ENCODE measurements around the gene CD7.

DNA sequence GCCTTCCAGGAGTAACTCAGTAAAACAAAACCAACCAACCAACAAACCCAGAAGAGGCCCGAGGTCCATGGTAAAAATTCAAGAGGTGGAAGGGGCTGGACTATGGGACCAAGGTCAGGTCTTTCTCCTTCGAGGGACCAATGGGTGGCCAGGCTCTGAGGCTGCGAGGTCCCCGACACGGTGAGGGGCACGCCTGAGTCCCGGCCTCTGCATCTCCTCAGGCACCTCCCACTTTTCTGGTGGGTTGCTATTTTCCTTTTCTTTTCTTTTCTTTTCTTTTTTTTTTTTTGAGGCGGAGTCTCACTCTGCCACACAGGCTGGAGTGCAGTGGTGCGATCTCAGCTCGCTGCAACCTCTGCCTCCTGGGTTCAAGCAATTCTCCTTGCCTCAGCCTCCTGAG, 18.0 kb downstream of the CD7 start:
- TF ChIP-seq ZEB2 (tag by site-specific recombination; IDR thresholded peaks at IDR 0.05) (no peak), ZNF777 (tag by site-specific recombination; IDR thresholded peaks at IDR 0.05; ENCODE audit: borderline replicate concordance) (no peak), FEZF1 (tag by site-specific recombination; IDR thresholded peaks at IDR 0.05) (no peak), ZNF571 (tag by site-specific recombination; IDR thresholded peaks at IDR 0.05) (no peak), MEIS1 (CRISPR knock-in tag; IDR thresholded peaks at IDR 0.05; ENCODE audit: borderline replicate concordance) (no peak), YY1 (tag by site-specific recombination; IDR thresholded peaks at IDR 0.05) (no peak), ZFP41 (tag by site-specific recombination; IDR thresholded peaks at IDR 0.05; ENCODE audit: borderline replicate concordance) (no peak), ZNF530 (tag by site-specific recombination; IDR thresholded peaks at IDR 0.05; ENCODE audit: low read depth) (no peak), ZNF211 (tag by site-specific recombination; IDR thresholded peaks at IDR 0.05; ENCODE audit: low read depth) (no peak), ZBTB21 (tag by site-specific recombination; IDR thresholded peaks at IDR 0.05) (no peak), SETDB1 (IDR thresholded peaks at IDR 0.05; ENCODE audit: insufficient read length, low read length) (no peak), ZBTB48 (tag by site-specific recombination; IDR thresholded peaks at IDR 0.05) (no peak)
- TF ChIP-seq, protein P1, sequence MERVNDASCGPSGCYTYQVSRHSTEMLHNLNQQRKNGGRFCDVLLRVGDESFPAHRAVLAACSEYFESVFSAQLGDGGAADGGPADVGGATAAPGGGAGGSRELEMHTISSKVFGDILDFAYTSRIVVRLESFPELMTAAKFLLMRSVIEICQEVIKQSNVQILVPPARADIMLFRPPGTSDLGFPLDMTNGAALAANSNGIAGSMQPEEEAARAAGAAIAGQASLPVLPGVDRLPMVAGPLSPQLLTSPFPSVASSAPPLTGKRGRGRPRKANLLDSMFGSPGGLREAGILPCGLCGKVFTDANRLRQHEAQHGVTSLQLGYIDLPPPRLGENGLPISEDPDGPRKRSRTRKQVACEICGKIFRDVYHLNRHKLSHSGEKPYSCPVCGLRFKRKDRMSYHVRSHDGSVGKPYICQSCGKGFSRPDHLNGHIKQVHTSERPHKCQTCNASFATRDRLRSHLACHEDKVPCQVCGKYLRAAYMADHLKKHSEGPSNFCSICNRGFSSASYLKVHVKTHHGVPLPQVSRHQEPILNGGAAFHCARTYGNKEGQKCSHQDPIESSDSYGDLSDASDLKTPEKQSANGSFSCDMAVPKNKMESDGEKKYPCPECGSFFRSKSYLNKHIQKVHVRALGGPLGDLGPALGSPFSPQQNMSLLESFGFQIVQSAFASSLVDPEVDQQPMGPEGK (tag by site-specific recombination; IDR thresholded peaks at IDR 0.05) = no peak
- TF ChIP-seq, protein P2, sequence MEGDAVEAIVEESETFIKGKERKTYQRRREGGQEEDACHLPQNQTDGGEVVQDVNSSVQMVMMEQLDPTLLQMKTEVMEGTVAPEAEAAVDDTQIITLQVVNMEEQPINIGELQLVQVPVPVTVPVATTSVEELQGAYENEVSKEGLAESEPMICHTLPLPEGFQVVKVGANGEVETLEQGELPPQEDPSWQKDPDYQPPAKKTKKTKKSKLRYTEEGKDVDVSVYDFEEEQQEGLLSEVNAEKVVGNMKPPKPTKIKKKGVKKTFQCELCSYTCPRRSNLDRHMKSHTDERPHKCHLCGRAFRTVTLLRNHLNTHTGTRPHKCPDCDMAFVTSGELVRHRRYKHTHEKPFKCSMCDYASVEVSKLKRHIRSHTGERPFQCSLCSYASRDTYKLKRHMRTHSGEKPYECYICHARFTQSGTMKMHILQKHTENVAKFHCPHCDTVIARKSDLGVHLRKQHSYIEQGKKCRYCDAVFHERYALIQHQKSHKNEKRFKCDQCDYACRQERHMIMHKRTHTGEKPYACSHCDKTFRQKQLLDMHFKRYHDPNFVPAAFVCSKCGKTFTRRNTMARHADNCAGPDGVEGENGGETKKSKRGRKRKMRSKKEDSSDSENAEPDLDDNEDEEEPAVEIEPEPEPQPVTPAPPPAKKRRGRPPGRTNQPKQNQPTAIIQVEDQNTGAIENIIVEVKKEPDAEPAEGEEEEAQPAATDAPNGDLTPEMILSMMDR (tag by site-specific recombination; IDR thresholded peaks at IDR 0.05) = no peak

Measured in HEK293 (cell line).